Measurements from ENCODE around the gene SHKBP1. TPM values are rescaled to one million over a fixed set of nuclear protein-coding genes. Genes with fewer than 3 reads are reported as not detected.

The SHKBP1 gene
- total and polyA plus RNA-seq, 2 of the 13 experiments (the other 11 are each of a cell fraction or from before 2014, with no cell fraction given): 16.2 to 17.4 TPM

DNA sequence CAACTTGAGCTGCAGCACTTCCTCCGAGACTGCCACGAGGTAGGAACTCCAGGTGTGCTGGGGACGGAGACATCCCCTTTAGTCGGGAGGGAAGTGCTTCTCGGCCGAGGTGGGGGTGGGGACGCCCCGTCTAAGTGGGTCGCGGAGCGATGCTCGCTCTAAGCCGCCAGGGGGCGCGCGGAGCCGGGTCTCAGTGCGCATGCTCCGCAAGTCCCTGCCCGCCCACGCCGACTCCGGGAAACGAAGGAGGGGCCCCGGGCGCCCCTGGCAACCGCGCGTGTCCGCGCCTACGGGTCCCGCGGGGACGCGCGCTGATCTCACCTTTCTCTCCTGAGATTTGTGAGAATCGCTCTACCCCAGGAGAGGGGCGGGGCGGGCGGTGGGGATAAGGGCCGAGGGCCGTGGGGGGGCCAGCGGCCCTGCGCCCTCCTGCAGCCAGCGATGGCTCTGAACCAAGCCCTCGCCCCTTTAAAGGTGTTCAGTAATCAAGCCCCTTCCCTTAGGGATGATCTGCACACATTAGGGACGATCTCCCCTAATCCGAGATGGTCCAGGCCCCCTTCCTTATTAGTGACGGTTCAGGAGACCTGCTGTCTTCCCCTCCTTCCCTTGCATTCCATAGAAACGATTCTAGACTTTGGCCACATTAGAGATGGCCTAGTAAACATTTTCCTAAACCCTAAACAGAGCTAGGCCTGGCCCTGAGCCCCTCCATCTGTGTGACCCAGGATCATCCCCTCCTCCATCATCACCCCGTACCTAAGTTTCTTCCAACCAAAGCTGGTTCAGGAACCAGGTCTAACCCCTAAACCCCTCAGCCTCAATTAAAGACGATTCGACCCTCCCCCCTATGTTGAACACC lies 47.3 kb upstream of the SHKBP1 start (continued):
- TF ChIP-seq, protein P1, sequence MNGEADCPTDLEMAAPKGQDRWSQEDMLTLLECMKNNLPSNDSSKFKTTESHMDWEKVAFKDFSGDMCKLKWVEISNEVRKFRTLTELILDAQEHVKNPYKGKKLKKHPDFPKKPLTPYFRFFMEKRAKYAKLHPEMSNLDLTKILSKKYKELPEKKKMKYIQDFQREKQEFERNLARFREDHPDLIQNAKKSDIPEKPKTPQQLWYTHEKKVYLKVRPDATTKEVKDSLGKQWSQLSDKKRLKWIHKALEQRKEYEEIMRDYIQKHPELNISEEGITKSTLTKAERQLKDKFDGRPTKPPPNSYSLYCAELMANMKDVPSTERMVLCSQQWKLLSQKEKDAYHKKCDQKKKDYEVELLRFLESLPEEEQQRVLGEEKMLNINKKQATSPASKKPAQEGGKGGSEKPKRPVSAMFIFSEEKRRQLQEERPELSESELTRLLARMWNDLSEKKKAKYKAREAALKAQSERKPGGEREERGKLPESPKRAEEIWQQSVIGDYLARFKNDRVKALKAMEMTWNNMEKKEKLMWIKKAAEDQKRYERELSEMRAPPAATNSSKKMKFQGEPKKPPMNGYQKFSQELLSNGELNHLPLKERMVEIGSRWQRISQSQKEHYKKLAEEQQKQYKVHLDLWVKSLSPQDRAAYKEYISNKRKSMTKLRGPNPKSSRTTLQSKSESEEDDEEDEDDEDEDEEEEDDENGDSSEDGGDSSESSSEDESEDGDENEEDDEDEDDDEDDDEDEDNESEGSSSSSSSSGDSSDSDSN (CRISPR knock-in tag; IDR thresholded peaks at IDR 0.05): 0 out of 2 replicates have a peak, but pooled peaks have one; percentile 23
- TF ChIP-seq MAZ (IDR thresholded peaks at IDR 0.05; ENCODE audit: borderline replicate concordance, low read depth, low read length): 0 out of 2 replicates have a peak, but pooled peaks have one; percentile 38
- peak; percentile 72 for TF ChIP-seq MAZ (CRISPR knock-in tag; IDR thresholded peaks at IDR 0.05; ENCODE audit: low read depth)
- peak; percentile 64 for TF ChIP-seq KDM2A (CRISPR knock-in tag; IDR thresholded peaks at IDR 0.05; ENCODE audit: borderline replicate concordance, low read depth)
- 0 out of 2 replicates have a peak, but pooled peaks have one; percentile 23 for TF ChIP-seq ZNF607 (CRISPR knock-in tag; IDR thresholded peaks at IDR 0.05; ENCODE audit: borderline replicate concordance)
- TF ChIP-seq SRSF1 (optimal IDR thresholded peaks at IDR 0.05; ENCODE audit: low read depth, low read length): no peak
- no peak for TF ChIP-seq SIN3B (IDR thresholded peaks at IDR 0.05; ENCODE audit: low read length)
- no peak for TF ChIP-seq SOX5 (CRISPR knock-in tag; IDR thresholded peaks at IDR 0.05; ENCODE audit: borderline replicate concordance)
- TF ChIP-seq, protein P2, sequence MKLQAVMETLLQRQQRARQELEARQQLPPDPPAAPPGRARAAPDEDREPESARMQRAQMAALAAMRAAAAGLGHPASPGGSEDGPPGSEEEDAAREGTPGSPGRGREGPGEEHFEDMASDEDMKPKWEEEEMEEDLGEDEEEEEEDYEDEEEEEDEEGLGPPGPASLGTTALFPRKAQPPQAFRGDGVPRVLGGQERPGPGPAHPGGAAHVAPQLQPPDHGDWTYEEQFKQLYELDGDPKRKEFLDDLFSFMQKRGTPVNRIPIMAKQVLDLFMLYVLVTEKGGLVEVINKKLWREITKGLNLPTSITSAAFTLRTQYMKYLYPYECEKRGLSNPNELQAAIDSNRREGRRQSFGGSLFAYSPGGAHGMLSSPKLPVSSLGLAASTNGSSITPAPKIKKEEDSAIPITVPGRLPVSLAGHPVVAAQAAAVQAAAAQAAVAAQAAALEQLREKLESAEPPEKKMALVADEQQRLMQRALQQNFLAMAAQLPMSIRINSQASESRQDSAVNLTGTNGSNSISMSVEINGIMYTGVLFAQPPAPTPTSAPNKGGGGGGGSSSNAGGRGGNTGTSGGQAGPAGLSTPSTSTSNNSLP (IDR thresholded peaks at IDR 0.05; ENCODE audit: low read depth, low read length): no peak
- TF ChIP-seq CCDC6 (CRISPR knock-in tag; IDR thresholded peaks at IDR 0.05): 0 out of 2 replicates have a peak, but pooled peaks have one; percentile 51
- no peak for TF ChIP-seq MXD4 (CRISPR knock-in tag; IDR thresholded peaks at IDR 0.05)
- TF ChIP-seq HCFC1 (IDR thresholded peaks at IDR 0.05; ENCODE audit: low read depth, low read length): 0 out of 2 replicates have a peak, but pooled peaks have one; percentile 18
- TF ChIP-seq TEAD2 (CRISPR knock-in tag; IDR thresholded peaks at IDR 0.05): no peak
- peak; percentile 94; the same call in 2 of the 3 replicates for TF ChIP-seq MXI1 (IDR thresholded peaks at IDR 0.05; ENCODE audit: borderline replicate concordance, low read depth, low read length)
- no peak for TF ChIP-seq ELF3 (CRISPR knock-in tag; IDR thresholded peaks at IDR 0.05)
- peak; percentile 79 for TF ChIP-seq RFX3 (CRISPR knock-in tag; IDR thresholded peaks at IDR 0.05)
- TF ChIP-seq CHCHD3 (CRISPR knock-in tag; IDR thresholded peaks at IDR 0.05): peak; percentile 69; the same call in 1 of the 2 replicates
- TF ChIP-seq, protein P3, sequence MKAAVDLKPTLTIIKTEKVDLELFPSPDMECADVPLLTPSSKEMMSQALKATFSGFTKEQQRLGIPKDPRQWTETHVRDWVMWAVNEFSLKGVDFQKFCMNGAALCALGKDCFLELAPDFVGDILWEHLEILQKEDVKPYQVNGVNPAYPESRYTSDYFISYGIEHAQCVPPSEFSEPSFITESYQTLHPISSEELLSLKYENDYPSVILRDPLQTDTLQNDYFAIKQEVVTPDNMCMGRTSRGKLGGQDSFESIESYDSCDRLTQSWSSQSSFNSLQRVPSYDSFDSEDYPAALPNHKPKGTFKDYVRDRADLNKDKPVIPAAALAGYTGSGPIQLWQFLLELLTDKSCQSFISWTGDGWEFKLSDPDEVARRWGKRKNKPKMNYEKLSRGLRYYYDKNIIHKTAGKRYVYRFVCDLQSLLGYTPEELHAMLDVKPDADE (CRISPR knock-in tag; IDR thresholded peaks at IDR 0.05): no peak
- no peak for TF ChIP-seq SAFB2 (CRISPR knock-in tag; IDR thresholded peaks at IDR 0.05; ENCODE audit: borderline replicate concordance, low read depth)
- TF ChIP-seq, protein P4, sequence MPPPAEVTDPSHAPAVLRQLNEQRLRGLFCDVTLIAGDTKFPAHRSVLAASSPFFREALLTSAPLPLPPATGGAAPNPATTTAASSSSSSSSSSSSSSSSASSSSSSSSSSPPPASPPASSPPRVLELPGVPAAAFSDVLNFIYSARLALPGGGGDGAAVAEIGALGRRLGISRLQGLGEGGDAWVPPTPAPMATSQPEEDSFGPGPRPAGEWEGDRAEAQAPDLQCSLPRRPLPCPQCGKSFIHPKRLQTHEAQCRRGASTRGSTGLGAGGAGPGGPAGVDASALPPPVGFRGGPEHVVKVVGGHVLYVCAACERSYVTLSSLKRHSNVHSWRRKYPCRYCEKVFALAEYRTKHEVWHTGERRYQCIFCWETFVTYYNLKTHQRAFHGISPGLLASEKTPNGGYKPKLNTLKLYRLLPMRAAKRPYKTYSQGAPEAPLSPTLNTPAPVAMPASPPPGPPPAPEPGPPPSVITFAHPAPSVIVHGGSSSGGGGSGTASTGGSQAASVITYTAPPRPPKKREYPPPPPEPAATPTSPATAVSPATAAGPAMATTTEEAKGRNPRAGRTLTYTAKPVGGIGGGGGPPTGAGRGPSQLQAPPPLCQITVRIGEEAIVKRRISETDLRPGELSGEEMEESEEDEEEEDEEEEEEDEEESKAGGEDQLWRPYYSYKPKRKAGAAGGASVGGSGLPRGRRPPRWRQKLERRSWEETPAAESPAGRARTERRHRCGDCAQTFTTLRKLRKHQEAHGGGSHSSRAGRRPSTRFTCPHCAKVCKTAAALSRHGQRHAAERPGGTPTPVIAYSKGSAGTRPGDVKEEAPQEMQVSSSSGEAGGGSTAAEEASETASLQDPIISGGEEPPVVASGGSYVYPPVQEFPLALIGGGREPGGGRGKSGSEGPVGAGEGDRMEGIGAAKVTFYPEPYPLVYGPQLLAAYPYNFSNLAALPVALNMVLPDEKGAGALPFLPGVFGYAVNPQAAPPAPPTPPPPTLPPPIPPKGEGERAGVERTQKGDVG (CRISPR knock-in tag; IDR thresholded peaks at IDR 0.05; ENCODE audit: borderline replicate concordance): 0 out of 2 replicates have a peak, but pooled peaks have one; percentile 14
- TF ChIP-seq PHB2 (IDR thresholded peaks at IDR 0.05; ENCODE audit: partially characterized antibody): no peak
